ENCODE results near the gene LRP1B. TPM values are rescaled to one million over a fixed set of nuclear protein-coding genes. Genes with fewer than 3 reads are reported as not detected.

Gene LRP1B
- total RNA-seq, 8 experiments from 2014 or later, result 0.04 to 31.2 (median 11.5) TPM

- 62 to 100% (median 81%) methylated on average over 1 to 2 of the region's 2 CpGs for WGBS, 10 experiments
- no peak for ATAC-seq (replicated peaks in 6 of 8)
- in situ Hi-C loops (cut with MboI; ENCODE audit: low pct_unique_long_range_greater_than_20kb in 2 of 9, low sequenced_read_pairs in 9 of 9, unreplicated experiment in 9 of 9), result no loop called here
- H3K4me3 ChIP-seq, result no peak overlapping the region
- H3K27ac ChIP-seq, result no peak overlapping the region
- peaks cover 0 to 4% of the 10 kb centered on the region in 2 donors for H3K4me1 ChIP-seq (replicated peaks in 1 of 2)
Observed at GRCh38 chr2:141932261-141932660, 198.6 kb downstream of the LRP1B start.

DNA sequence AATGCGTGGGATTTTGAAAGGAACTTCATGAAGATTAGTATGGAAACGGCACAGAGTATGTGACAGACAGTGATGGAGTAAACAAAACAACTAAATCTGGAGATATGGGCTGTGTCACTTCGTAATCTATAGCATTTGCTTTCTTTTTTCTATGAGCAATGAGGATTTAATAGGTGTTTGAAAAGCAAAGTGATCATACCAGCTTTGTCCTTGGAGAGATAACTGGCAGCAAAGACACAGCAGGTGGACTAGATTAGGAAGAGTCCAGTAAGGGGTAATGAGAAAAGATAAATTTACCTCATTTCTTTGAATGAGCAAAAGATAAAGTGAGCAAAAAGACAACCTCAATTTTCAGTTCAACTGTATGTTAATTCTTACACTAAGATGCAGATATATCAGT is 199.0 kb downstream of the LRP1B start:
- Histone ChIP-seq H3K27ac (no peak overlapping the region), H3K4me3 (no peak overlapping the region), H3K4me1 (replicated peaks in 1 of 2) (peaks cover 0 to 4% of the 10 kb centered on the region in 2 donors)
- 20 to 100% (median 71%) methylated on average over 1 to 3 of the region's 3 CpGs for WGBS, 10 experiments
- in situ Hi-C loops (cut with MboI; ENCODE audit: low pct_unique_long_range_greater_than_20kb in 2 of 9, low sequenced_read_pairs in 9 of 9, unreplicated experiment in 9 of 9), result no loop called here
- no peak for ATAC-seq (replicated peaks in 6 of 8)

- Histone ChIP-seq H3K4me1 (replicated peaks in 1 of 2) (peaks cover 0 to 4% of the 10 kb centered on the region in 2 donors), H3K27ac (no peak overlapping the region), H3K4me3 (no peak overlapping the region)
- in situ Hi-C loops (cut with MboI; ENCODE audit: low pct_unique_long_range_greater_than_20kb in 2 of 9, low sequenced_read_pairs in 9 of 9, unreplicated experiment in 9 of 9), result no loop called here
- no peak for ATAC-seq (replicated peaks in 6 of 8)
Observed at GRCh38 chr2:141930803-141931202, 200.0 kb downstream of the LRP1B start.

DNA sequence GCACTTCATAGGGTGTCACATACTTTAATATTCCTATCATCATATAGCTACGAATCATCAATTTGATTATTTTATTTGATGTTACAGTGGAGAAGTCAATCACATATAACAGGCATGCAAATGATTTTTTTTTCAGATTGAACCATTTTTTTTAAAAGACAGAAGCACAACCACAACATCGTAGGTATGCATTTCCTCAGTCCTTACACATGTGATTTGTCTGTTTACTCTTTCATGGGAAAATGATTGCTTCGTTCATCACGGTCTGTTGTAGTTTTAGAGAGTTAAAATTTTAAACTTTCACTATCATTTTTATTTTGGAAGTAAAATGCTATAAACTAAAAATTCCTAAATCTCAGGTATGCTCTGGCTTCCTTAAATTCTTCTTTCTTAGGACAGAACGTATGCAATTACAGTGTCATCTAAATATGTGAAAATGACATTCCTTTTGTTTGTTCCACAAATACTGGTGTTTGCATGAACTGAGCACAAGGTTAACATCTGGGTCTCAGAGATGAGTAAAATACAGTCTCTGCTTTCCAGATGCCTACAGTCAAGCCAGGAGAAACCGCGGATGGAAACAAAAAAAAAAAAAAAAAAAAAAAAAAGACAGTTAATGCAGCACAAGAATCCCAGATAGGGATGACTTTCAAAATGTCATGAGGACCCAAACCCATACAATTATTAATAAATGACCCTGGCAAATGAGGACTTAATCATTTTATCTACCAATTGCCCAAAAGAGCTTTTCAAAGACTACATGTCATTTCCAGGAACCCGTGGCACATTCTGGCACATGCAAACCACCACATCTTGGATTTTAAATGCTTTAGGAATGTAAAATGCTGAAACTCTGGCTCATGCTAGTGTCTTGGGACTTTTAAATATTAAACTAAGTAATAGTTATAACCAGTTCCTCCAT is 201.2 kb downstream of the LRP1B start:
- H3K4me3 ChIP-seq, result no peak overlapping the region
- H3K4me1 ChIP-seq (replicated peaks in 1 of 2), result peaks cover 4% of the 10 kb centered on the region in 2 donors
- in situ Hi-C loops (cut with MboI; ENCODE audit: low pct_unique_long_range_greater_than_20kb in 2 of 9, low sequenced_read_pairs in 9 of 9, unreplicated experiment in 9 of 9), result no loop called here
- WGBS, 10 experiments, result 4 to 96% (median 84%) methylated on average over 3 to 8 of the region's 8 CpGs
- H3K27ac ChIP-seq, result no peak overlapping the region
- no peak for ATAC-seq (replicated peaks in 6 of 8)

GRCh38 chr2:141928476-141928875 is 202.3 kb downstream of the LRP1B start:
- ATAC-seq (replicated peaks in 6 of 8), result no peak
- H3K4me3 ChIP-seq, result no peak overlapping the region
- no peak overlapping the region for H3K27ac ChIP-seq
- peaks cover 4% of the 10 kb centered on the region in 2 donors for H3K4me1 ChIP-seq (replicated peaks in 1 of 2)
- in situ Hi-C loops (cut with MboI; ENCODE audit: low pct_unique_long_range_greater_than_20kb in 2 of 9, low sequenced_read_pairs in 9 of 9, unreplicated experiment in 9 of 9), result no loop called here

DNA sequence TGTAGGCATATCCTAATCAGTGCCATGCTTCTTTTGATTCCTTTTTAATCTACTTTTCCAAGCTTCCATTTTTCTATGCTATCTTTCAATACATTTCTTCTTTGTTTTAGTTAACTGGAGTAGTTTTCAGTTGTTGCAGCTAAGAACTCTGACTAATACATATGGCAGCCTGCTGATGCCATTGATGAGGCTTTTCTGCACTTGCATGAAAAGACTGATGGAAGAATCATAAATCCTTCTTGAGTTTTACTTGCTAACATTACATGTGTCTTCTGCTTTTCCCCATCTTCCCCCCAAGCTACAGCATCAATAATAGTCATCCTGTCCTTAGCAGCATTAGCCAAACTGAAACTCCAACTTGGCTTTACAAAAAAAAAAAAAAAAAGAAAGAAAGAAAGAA is 203.3 kb downstream of the LRP1B start:
- H3K4me3 ChIP-seq, result no peak overlapping the region
- H3K27ac ChIP-seq, result no peak overlapping the region
- no peak for ATAC-seq (replicated peaks in 6 of 8)
- H3K4me1 ChIP-seq (replicated peaks in 1 of 2), result peaks cover 4% of the 10 kb centered on the region in 2 donors
- in situ Hi-C loops (cut with MboI; ENCODE audit: low pct_unique_long_range_greater_than_20kb in 2 of 9, low sequenced_read_pairs in 9 of 9, unreplicated experiment in 9 of 9), result no loop called here

- peaks cover 2 to 4% of the 10 kb centered on the region in 2 donors for H3K4me1 ChIP-seq (replicated peaks in 1 of 2)
- no peak overlapping the region for H3K4me3 ChIP-seq
- WGBS, 10 experiments, result 0 to 100% (median 50%) methylated on average over 1 of the region's 1 CpG; no CpG with 5 or more reads in 1 of the 10 experiments
- H3K27ac ChIP-seq, result no peak overlapping the region
- peak in 1 of 8 experiments; percentile 36 for ATAC-seq (replicated peaks in 6 of 8)
- in situ Hi-C loops (cut with MboI; ENCODE audit: low pct_unique_long_range_greater_than_20kb in 2 of 9, low sequenced_read_pairs in 9 of 9, unreplicated experiment in 9 of 9), result no loop called here
Observed at GRCh38 chr2:141925511-141925910, 205.3 kb downstream of the LRP1B start.

DNA sequence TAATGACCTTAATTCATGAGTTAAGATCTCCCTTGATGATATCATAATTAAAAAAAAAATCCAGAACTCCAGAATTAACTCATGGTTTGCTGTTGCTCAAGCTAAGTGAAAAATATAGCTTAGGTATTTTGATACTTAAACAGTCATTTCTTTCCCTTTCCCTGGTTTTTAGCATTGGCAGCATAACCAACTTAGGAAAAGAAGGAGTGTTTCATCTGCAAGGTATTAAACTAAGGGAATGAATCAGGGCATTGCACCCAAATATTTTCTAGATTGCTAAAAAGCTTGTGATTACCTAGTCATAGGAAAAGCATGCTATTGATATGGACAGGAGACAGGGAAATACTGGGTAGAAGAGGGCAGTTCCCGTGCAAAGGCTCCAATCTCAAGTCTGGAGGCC is 207.2 kb downstream of the LRP1B start:
- Histone ChIP-seq H3K4me3 (no peak overlapping the region), H3K27ac (no peak overlapping the region), H3K4me1 (replicated peaks in 1 of 2) (peaks cover 0 to 4% of the 10 kb centered on the region in 2 donors)
- no peak for ATAC-seq (replicated peaks in 6 of 8)
- 0 to 100% (median 69%) methylated on average over 1 of the region's 1 CpG; no CpG with 5 or more reads in 4 of the 10 experiments for WGBS, 10 experiments
- in situ Hi-C loops (cut with MboI; ENCODE audit: low pct_unique_long_range_greater_than_20kb in 2 of 9, low sequenced_read_pairs in 9 of 9, unreplicated experiment in 9 of 9), result no loop called here

DNA sequence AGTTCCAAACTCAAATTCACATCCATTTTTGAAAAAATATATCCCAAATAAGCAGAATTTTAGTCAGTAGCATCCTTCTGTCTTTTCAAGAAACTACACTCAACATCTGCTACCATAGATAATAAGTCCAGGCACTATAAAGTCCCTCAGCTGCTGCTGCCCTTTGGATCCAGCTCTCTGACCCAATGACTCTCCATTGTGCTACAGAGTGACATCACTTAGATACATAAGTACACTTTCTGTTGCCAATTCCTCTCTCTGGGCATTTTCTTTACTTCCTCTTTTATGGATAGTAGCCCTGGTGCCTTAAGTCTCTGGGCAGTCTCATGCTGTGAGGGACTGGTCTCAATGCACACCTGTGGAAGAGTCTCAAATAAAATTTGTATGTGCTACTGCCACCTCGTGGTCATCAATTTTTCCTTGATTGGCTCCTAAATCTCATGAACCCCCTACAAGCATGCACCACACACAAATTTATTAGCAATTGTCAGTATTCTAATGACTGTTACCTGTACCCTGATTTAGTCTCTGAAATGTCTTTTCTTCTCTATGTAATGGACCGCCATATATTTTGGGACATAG is 219.2 kb downstream of the LRP1B start:
- no peak overlapping the region for H3K27ac ChIP-seq
- H3K4me1 ChIP-seq (replicated peaks in 1 of 2), result no peaks in the 10 kb centered on the region
- ATAC-seq (replicated peaks in 6 of 8), result peak in 4 of 8 experiments; percentile 32 to 74 (median 44)
- in situ Hi-C loops (cut with MboI; ENCODE audit: low pct_unique_long_range_greater_than_20kb in 2 of 9, low sequenced_read_pairs in 9 of 9, unreplicated experiment in 9 of 9), result no loop called here
- WGBS, 10 experiments, result 20 to 88% (median 59%) methylated on average over 1 to 2 of the region's 2 CpGs; no CpG with 5 or more reads in 2 of the 10 experiments
- no peak overlapping the region for H3K4me3 ChIP-seq

DNA sequence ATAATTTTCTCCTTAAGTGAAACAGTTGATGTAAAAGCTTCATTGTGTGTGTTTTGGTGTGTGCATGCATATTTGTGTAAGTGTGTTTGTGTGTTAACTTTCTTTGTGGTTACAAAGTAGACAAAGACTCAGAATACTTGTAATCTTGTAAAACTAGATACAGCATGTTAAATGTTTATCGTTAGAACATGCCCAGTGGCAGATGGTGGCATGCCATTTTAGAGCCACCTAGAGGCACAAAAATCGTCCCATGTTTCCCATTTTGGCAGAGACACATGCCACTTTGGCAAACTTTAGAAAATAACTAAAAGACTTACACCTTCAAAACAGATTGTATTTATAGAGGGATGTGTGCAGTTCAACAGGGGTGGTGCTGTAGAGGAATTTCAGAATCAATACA is 224.1 kb downstream of the LRP1B start:
- no peak for ATAC-seq (replicated peaks in 6 of 8)
- in situ Hi-C loops (cut with MboI; ENCODE audit: low pct_unique_long_range_greater_than_20kb in 2 of 9, low sequenced_read_pairs in 9 of 9, unreplicated experiment in 9 of 9), result no loop called here
- WGBS, 10 experiments, result 0 to 85% (median 52%) methylated on average over 1 to 2 of the region's 2 CpGs; no CpG with 5 or more reads in 2 of the 10 experiments

DNA sequence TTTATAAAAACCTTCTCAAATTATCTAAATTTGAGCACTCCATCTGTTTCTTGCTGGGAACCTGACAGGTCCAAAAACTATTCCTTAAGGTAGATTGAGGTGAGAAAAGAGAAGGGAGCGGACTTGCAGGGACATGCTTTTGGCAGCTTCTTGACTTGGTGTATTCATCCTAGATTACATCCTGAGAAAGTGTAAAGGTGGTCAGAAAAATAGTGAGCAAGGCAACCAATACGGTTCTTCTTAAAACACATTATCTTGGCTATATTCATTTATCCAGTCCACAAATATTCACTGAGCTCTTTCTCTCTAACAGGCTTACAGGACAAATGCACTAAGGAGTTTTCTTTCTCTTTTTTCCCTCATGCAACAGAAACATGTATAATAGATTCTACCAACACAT is 230.0 kb downstream of the LRP1B start:
- in situ Hi-C loops (cut with MboI; ENCODE audit: low pct_unique_long_range_greater_than_20kb in 2 of 9, low sequenced_read_pairs in 9 of 9, unreplicated experiment in 9 of 9), result no loop called here
- WGBS, 10 experiments, result 19 to 100% (median 93%) methylated on average over 1 to 2 of the region's 2 CpGs; no CpG with 5 or more reads in 1 of the 10 experiments
- no peak for ATAC-seq (replicated peaks in 6 of 8)
- Histone ChIP-seq H3K4me1 (replicated peaks in 1 of 2) (peaks cover 0 to 8% of the 10 kb centered on the region in 2 donors), H3K27ac (no peak overlapping the region), H3K4me3 (no peak overlapping the region)

More for the DNA sequence above, 224.1 kb downstream of the LRP1B start:
- no peaks in the 10 kb centered on the region for H3K4me1 ChIP-seq (replicated peaks in 1 of 2)
- no peak overlapping the region for H3K4me3 ChIP-seq
- no peak overlapping the region for H3K27ac ChIP-seq

GRCh38 chr2:141899740-141900139 is 231.1 kb downstream of the LRP1B start:
- Histone ChIP-seq H3K4me1 (replicated peaks in 1 of 2) (peaks cover 0 to 8% of the 10 kb centered on the region in 2 donors), H3K4me3 (no peak overlapping the region), H3K27ac (no peak overlapping the region)
- ATAC-seq (replicated peaks in 6 of 8), result no peak
- in situ Hi-C loops (cut with MboI; ENCODE audit: low pct_unique_long_range_greater_than_20kb in 2 of 9, low sequenced_read_pairs in 9 of 9, unreplicated experiment in 9 of 9), result no loop called here
- 17 to 100% (median 81%) methylated on average over 1 to 4 of the region's 4 CpGs for WGBS, 10 experiments

DNA sequence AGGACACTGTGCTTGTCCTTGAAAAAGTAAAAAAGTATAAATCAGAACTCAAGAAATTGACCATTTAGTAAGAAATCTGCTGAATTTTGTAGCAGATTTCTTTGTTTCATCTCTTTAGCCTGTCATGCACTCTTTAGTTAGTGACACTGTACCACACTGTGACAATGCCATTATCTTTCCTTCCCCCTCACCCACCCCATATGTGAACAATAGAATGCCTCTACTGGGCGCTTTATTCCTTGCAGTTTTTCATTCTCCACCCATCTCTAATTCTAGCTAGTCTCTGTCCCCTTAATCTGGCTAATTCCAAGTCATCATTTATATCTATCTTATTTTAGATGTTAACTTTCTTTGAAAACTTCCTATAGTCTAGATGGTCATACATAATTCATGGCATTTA is 241.0 kb downstream of the LRP1B start:
- WGBS, 10 experiments, result 0 to 100% (median 71%) methylated on average over 1 of the region's 1 CpG; no CpG with 5 or more reads in 5 of the 10 experiments
- peaks cover 0 to 15% of the 10 kb centered on the region in 2 donors for H3K4me1 ChIP-seq (replicated peaks in 1 of 2)
- no peak overlapping the region for H3K4me3 ChIP-seq
- ATAC-seq (replicated peaks in 6 of 8), result peak in 1 of 8 experiments; percentile 43
- H3K27ac ChIP-seq, result no peak overlapping the region
- in situ Hi-C loops (cut with MboI; ENCODE audit: low pct_unique_long_range_greater_than_20kb in 2 of 9, low sequenced_read_pairs in 9 of 9, unreplicated experiment in 9 of 9), result no loop called here
